Activated CD4-positive, alpha-beta T cell treated with anti-CD3 and anti-CD28 coated beads for 4 hours (primary cell): ENCODE data around the gene GNB1.
"Not testable (repeated sequence)": the region's sequence is repeated elsewhere in the genome, so short reads cannot be mapped to it uniquely, and the experiment has no call there.

Experiments
- DNase-seq, 2 donors: peaks; one replicate each; pipeline ENCODE4 v3.0.0-alpha.2; 2020

The GNB1 gene

GRCh38 chr1:1758692-1759455, 132.0 kb downstream of the GNB1 start:
- DNase-seq: no peak

GRCh38 chr1:1758059-1758621, 132.7 kb downstream of the GNB1 start:
- DNase-seq: no peak

GRCh38 chr1:1757422-1758058, 133.3 kb downstream of the GNB1 start:
- DNase-seq: no peak

GRCh38 chr1:1756661-1757421, 134.0 kb downstream of the GNB1 start:
- DNase-seq: no peak

GRCh38 chr1:1755852-1756251, 135.0 kb downstream of the GNB1 start:
- no peak for DNase-seq

GRCh38 chr1:1755426-1755825, 135.5 kb downstream of the GNB1 start:
- no peak for DNase-seq

- DNase-seq: no peak
Observed at GRCh38 chr1:1754051-1754815, 136.7 kb downstream of the GNB1 start.

- DNase-seq: no peak
Observed at GRCh38 chr1:1753607-1754005, 137.3 kb downstream of the GNB1 start.

GRCh38 chr1:1752636-1753606, 138.0 kb downstream of the GNB1 start:
- no peak for DNase-seq

GRCh38 chr1:1752190-1752589, 138.7 kb downstream of the GNB1 start:
- no peak for DNase-seq

GRCh38 chr1:1749941-1750340, 140.9 kb downstream of the GNB1 start:
- not testable (repeated sequence) for DNase-seq

- DNase-seq: no peak
Observed at GRCh38 chr1:1748686-1749321, 142.1 kb downstream of the GNB1 start.

- not testable (repeated sequence) for DNase-seq
Observed at GRCh38 chr1:1746566-1746909, 144.3 kb downstream of the GNB1 start.

GRCh38 chr1:1745651-1746565, 145.0 kb downstream of the GNB1 start:
- peak; percentile 69 to 97 for DNase-seq

- not testable (repeated sequence) for DNase-seq
Observed at GRCh38 chr1:1742529-1742928, 148.4 kb downstream of the GNB1 start.

- not testable (repeated sequence) for DNase-seq
Observed at GRCh38 chr1:1741013-1741412, 149.9 kb downstream of the GNB1 start.

GRCh38 chr1:1738799-1739337, 152.0 kb downstream of the GNB1 start:
- DNase-seq: not testable (repeated sequence)

- DNase-seq: not testable (repeated sequence)
Observed at GRCh38 chr1:1737675-1738590, 153.0 kb downstream of the GNB1 start.
